Tibial nerve (tissue), 4 donors: ENCODE measurements around the gene LPO. TPM values are rescaled to one million over a fixed set of nuclear protein-coding genes. Genes with fewer than 3 reads are reported as not detected.

Experiments
- DNase-seq, 2 donors: peaks; one replicate each; pipeline ENCODE4 v3.0.0-alpha.2; 2019; ENCODE audit warnings: low spot score in 2 of 2
- H3K27ac ChIP-seq, 4 donors: fragments of 200-600 bp; sonication (generic) in 3 of 4; one replicate each; pipeline ENCODE4 v1.5.1; 2017 to 2019; ENCODE audit warnings: mild to moderate bottlenecking in 1 of 4
- H3K27me3 ChIP-seq, 2 donors: fragments of 200-600 bp; sonication (generic) in 1 of 2; one replicate each; pipeline versions ENCODE4 v1.5.1 to v1.6.0; 2017 to 2019
- H3K36me3 ChIP-seq, 3 donors: fragments of 200-600 bp; sonication (generic); one replicate each; pipeline ENCODE4 v1.5.1; 2018 to 2019
- H3K4me1 ChIP-seq, 4 donors: fragments of 200-600 bp; sonication (generic) in 3 of 4; one replicate each; pipeline ENCODE4 v1.5.1; 2017 to 2019
- H3K4me3 ChIP-seq, 4 donors: fragments of 200-600 bp; sonication (generic) in 3 of 4; one replicate each; pipeline ENCODE4 v1.5.1; 2017 to 2019; ENCODE audit warnings: mild to moderate bottlenecking in 1 of 4, moderate library complexity in 1 of 4
- H3K9me3 ChIP-seq, 4 donors: fragments of 200-600 bp; sonication (generic) in 3 of 4; one replicate each; pipeline ENCODE4 v1.5.1; 2017 to 2019
- CTCF ChIP-seq, 5 experiments: fragments of 200-600 bp in 3 of 5; fragments of 450-650 bp in 2 of 5; sonication (generic) in 3 of 5; IDR thresholded peaks; one replicate each; pipeline ENCODE4 v1.5.1; 2016 to 2019; ENCODE audit warnings: antibody characterized with exemption in 5 of 5, mild to moderate bottlenecking in 3 of 5, moderate library complexity in 2 of 5
- EP300 ChIP-seq, 2 donors: sonication (generic); formaldehyde crosslinking; IDR thresholded peaks; one replicate each; pipeline ENCODE4 v1.6.1; 2017; ENCODE audit warnings: antibody characterized with exemption in 2 of 2, mild to moderate bottlenecking in 1 of 2
- POLR2A ChIP-seq, 2 donors: fragments of 450-650 bp; IDR thresholded peaks; one replicate each; pipeline ENCODE4 v1.6.1; 2017; ENCODE audit warnings: antibody characterized with exemption in 2 of 2, mild to moderate bottlenecking in 2 of 2, moderate library complexity in 2 of 2
- WGBS, 2 donors: methylation state at CpG; one replicate each; pipeline ENCODE4 v1.1.5; 2018; 5-methylcytosine and 5-hydroxymethylcytosine counted together
- total RNA-seq, 4 donors: library from RNA; depleted of rRNA; stranded (reverse); fragments of >200 nt; gene quantifications; one replicate each; pipeline ENCODE4 v1.1.0, GENCODE V29; 2016

The LPO gene
- total RNA-seq, 4 donors from 2014 or later: not detected

DNA sequence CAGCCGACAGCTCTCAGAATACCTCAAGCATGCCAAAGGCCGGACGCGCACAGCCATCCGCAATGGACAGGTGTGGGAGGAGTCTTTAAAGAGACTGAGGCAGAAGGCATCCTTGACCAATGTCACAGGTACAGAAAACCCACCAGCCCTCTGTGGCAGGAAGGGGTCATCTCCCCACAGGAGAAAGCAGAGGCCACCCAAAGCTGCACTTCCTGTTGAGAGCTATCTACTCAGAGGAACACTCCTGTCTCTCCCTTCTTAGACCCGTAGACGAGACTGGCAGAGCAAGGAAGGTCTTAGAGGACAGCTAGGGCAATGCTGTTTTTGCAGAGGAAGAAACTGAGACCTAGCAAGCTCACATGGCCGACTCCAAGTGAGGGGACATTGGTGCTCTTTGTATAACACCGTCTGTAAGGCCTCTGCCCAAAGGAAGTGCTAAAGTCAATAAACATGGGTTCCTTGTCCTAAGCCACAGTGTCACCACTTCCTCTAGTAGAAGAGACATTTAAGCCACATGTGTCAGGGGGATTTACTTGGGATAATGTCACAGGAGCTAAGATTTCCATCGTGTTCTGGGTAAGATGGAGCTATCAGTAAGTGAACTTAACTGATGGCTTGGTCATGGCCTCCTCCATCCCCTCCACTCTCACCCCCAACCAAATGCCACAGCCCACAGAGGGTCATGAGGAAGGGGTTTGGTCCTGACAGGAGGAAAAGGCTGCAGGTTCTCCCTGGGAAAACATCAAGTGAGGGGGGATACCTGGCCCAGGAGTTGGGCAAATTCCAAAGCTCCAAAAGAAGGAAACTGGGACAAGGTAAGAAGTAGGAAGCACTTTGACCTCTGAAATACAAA lies 9.4 kb downstream of the LPO start:
- no peak for DNase-seq
- TF ChIP-seq EP300 (IDR thresholded peaks at IDR 0.05) (no peak), POLR2A (IDR thresholded peaks at IDR 0.05) (no peak), CTCF (IDR thresholded peaks at IDR 0.05) (no peak)
- 71 to 78% methylated on average over 10 of the region's 10 CpGs for WGBS, 2 donors
- H3K27me3 ChIP-seq: peaks cover 0 to 46% of the 10 kb centered on the region in 2 donors
- H3K4me3 ChIP-seq: no peak overlapping the region
- no peaks in the 10 kb centered on the region for H3K9me3 ChIP-seq
- H3K36me3 ChIP-seq: no peaks in the 10 kb centered on the region
- no peak overlapping the region for H3K27ac ChIP-seq
- peaks cover 0 to 14% (median 3%) of the 10 kb centered on the region in 4 donors for H3K4me1 ChIP-seq

- no peak for DNase-seq
- WGBS, 2 donors: 13 to 36% methylated on average over 10 of the region's 10 CpGs
- no peaks in the 10 kb centered on the region for H3K9me3 ChIP-seq
- TF ChIP-seq EP300 (IDR thresholded peaks at IDR 0.05) (no peak), CTCF (IDR thresholded peaks at IDR 0.05) (no peak), POLR2A (IDR thresholded peaks at IDR 0.05) (no peak)
- H3K27ac ChIP-seq: no peak overlapping the region
- H3K36me3 ChIP-seq: no peaks in the 10 kb centered on the region
- H3K4me3 ChIP-seq: peak overlapping the region in 3 of 4 donors; percentile 54 to 65 (median 57)
- peaks cover 0 to 47% of the 10 kb centered on the region in 2 donors for H3K27me3 ChIP-seq
- H3K4me1 ChIP-seq: peaks cover 0 to 14% (median 3%) of the 10 kb centered on the region in 4 donors
Measured at GRCh38 chr17:58248955-58249269, 10.5 kb downstream of the LPO start.

DNA sequence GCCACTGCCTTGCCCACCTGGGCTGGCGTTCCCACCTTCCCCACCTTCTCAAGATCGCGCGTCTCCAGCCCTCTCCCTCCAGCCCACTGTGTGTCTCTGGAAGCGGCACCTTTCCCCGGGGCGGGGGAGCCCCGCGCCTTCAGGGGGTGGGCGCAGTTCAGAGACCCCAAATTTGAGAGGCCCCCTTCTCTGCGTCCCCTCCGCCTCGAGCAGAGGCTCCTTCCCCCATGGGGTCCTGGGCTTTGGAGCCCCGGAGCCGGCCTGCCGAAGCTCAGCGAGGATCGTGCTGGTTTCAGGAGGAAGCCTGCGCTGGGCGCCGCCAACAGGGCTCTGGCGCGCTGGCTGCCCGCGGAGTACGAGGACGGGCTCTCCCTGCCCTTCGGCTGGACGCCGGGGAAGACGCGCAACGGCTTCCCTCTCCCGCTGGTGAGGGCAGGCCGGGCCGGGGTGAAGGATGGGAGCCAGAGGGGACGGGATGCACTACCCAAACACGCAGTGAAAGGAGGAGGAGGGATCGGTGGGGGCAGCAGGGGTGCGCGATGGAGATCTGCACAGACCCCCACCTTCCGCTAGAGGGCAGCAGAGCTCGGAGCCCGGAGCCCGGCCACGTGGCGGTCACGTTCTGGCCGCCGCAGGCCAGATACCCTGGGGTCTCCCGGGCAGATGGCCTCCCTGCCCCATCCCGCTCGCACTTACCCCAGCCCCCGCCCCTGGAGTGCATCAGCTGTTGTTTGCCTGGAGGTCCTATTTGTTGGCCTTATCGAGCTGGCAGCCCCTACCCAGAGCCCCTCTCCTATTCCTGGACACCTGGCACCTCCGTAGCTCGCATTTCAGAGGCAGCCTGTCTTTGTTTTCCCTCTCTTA lies 11.1 kb downstream of the LPO start:
- peaks cover 0 to 53% of the 10 kb centered on the region in 2 donors for H3K27me3 ChIP-seq
- TF ChIP-seq CTCF (IDR thresholded peaks at IDR 0.05): peak; percentile 90 to 95 (median 92)
- no peak for TF ChIP-seq POLR2A (IDR thresholded peaks at IDR 0.05)
- WGBS, 2 donors: 10% methylated on average over 21 to 43 of the region's 57 CpGs

GRCh38 chr17:58250344-58251011 lies 12.1 kb downstream of the LPO start:
- DNase-seq: no peak
- Histone ChIP-seq H3K36me3 (no peaks in the 10 kb centered on the region), H3K27me3 (peaks cover 0 to 53% of the 10 kb centered on the region in 2 donors), H3K27ac (no peak overlapping the region), H3K4me3 (no peak overlapping the region), H3K4me1 (peaks cover 0 to 14% (median 3%) of the 10 kb centered on the region in 4 donors), H3K9me3 (no peaks in the 10 kb centered on the region)
- WGBS, 2 donors: 80 to 81% methylated on average over 12 of the region's 12 CpGs
- TF ChIP-seq EP300 (IDR thresholded peaks at IDR 0.05): no peak
- TF ChIP-seq POLR2A (IDR thresholded peaks at IDR 0.05): no peak
- no peak for TF ChIP-seq CTCF (IDR thresholded peaks at IDR 0.05)

More for the DNA sequence above, 11.1 kb downstream of the LPO start:
- Histone ChIP-seq H3K36me3 (no peaks in the 10 kb centered on the region), H3K4me3 (peak overlapping the region; percentile 18 to 65 (median 56)), H3K9me3 (no peaks in the 10 kb centered on the region), H3K4me1 (peaks cover 0 to 14% (median 3%) of the 10 kb centered on the region in 4 donors), H3K27ac (peak overlapping the region in 1 of 4 donors; percentile 10)
- peak in 1 of 2 donors; percentile 26 for DNase-seq
